Adrenal gland (tissue), 12 donors: ENCODE results near the gene KCNT2. TPM values are rescaled to one million over a fixed set of nuclear protein-coding genes. Genes with fewer than 3 reads are reported as not detected.
A peak's percentile ranks its signal among the peaks of the same experiment; 100 is the strongest.

ENCODE experiments used
- DNase-seq, 7 donors: peaks; one replicate each; pipeline ENCODE4 v3.0.0-alpha.2; 2019 to 2020
- H3K27ac ChIP-seq, 5 donors: fragments of 200-600 bp; sonication (generic) in 4 of 5; 1 replicate in 3 of 5; 2 replicates in 2 of 5; pipeline versions ENCODE4 v1.5.1 to v1.8.0; 2016 to 2020; ENCODE audit warnings: mild to moderate bottlenecking in 1 of 5
- H3K27me3 ChIP-seq: fragments of 200-600 bp; 2 replicates; pipeline ENCODE4 v1.8.0; 2021
- H3K36me3 ChIP-seq, 2 donors: fragments of 200-600 bp; replicated peaks in 1 of 2; 1 replicate in 1 of 2; 2 replicates in 1 of 2; pipeline versions ENCODE4 v1.5.1 to v1.8.0; 2018 to 2022
- H3K4me1 ChIP-seq, 2 donors: fragments of 200-600 bp; replicated peaks in 1 of 2; 1 replicate in 1 of 2; 2 replicates in 1 of 2; pipeline versions ENCODE4 v1.5.1 to v1.8.0; 2018 to 2021
- H3K4me3 ChIP-seq, 4 donors: fragments of 200-600 bp; sonication (generic) in 3 of 4; one replicate each; pipeline ENCODE4 v1.5.1; 2016 to 2018
- H3K9me3 ChIP-seq, 3 donors: fragments of 200-600 bp; sonication (generic) in 1 of 3; replicated peaks in 1 of 3; 1 replicate in 2 of 3; 2 replicates in 1 of 3; pipeline versions ENCODE4 v1.5.1 to v1.8.0; 2016 to 2021
- CTCF ChIP-seq, 6 experiments: fragments of 450-650 bp in 4 of 6; fragments of 200-600 bp in 2 of 6; sonication (generic) in 1 of 6; IDR thresholded peaks; 1 replicate in 5 of 6; 2 replicates in 1 of 6; pipeline versions ENCODE4 v1.5.1 to v1.8.0; 2016 to 2021; ENCODE audit warnings: antibody characterized with exemption in 6 of 6, mild to moderate bottlenecking in 2 of 6, moderate library complexity in 1 of 6
- POLR2A ChIP-seq, 2 donors: fragments of 450-650 bp; IDR thresholded peaks; one replicate each; pipeline ENCODE4 v1.6.1; 2017; ENCODE audit warnings: antibody characterized with exemption in 2 of 2, mild to moderate bottlenecking in 2 of 2, moderate library complexity in 1 of 2
- WGBS, 4 donors: extraction: QIAGEN DNeasy Blood & Tissue Kit in 2 of 4; methylation state at CpG; one replicate each; pipeline versions ENCODE4 v1.1.5 to v1.1.7; 2013 to 2017; 5-methylcytosine and 5-hydroxymethylcytosine counted together
- intact Hi-C, 2 donors: fragments of 100-400 bp; cut with DNase I; formaldehyde crosslinking; loops; one replicate each; pipeline versions ENCODE4 v1.14.1 to v1.15.0; 2022 to 2023
- polyA plus RNA-seq, 3 donors: library from polyadenylated mRNA; stranded (reverse); fragments of 200-250 nt in 2 of 3; fragments of 350-450 nt in 1 of 3; fragmentation: Illumina TruSeq in 1 of 3; extraction: RNeasy Lipid Tissue Mini Kit (QIAGEN cat#74804) in 1 of 3; gene quantifications; one replicate each; pipeline ENCODE4 v1.2.3, GENCODE V29; 2013 to 2014
- total RNA-seq, 9 donors: library from RNA; depleted of rRNA in 4 of 9; stranded (reverse); fragments of >200 nt in 4 of 9; fragments of 120-200 nt in 1 of 9; fragmentation: NEBNext Ultra II Directional in 1 of 9; extraction: Animal tissue kit (Norgen Biotek cat#: 25700) in 1 of 9; gene quantifications; one replicate each; pipeline versions ENCODE4 v1.1.0 to v1.2.4, GENCODE V29; 2013 to 2023
- donor health status: healthy with polysubstance abuse.
- donor health status: Bipolar disorder and iron deficiency.
- donor health status: DM: yes; HTN: yes; CAD: no.
- donor health status: DM: no; HTN: no; CAD: no.
- donor health status: DM: no; HTN: no; CAD: no.
- donor health status: DM: yes; HTN: yes; CAD: no.

KCNT2 gene
- total and polyA plus RNA-seq, 12 donors: 0.54 to 4.0 (median 1.2) TPM

DNA sequence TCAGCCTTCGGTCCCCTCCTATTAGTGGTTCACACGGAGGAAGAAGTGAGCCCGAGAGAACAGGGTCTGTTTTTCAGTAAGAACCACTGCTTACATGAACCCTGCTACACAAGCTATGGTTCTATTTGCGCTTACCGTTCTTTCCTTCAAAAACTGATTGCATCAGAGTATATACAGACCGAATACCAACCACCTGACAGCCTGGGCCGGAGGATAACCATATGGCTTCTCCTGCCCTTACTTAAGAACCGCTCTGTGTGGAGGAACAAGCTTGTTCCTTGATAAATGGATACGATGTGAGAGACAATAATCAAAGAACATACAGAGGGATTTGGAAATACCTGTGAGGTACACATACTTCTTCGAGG is 1.1 kb upstream of the KCNT2 start:
- no peak overlapping the region for H3K4me3 ChIP-seq

DNA sequence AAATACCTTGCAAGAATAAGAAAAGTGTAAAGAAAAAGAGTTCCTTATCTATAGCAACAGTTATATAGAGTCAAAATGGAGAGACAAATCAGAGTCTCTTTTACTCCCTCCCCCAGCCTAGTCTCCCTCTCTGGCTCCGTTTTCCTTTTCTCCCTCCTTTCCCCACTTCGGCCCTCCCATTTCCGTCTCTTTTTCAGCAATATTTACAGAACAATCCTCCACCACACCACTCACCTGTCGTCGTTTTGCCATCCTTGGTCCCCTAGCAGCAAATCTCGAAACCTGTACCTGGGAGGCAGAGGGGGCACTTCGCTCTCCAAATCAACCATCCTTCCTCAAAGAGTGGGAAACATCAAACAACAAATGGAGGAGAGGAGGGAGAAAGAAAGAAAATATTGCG is 259 bp downstream of the KCNT2 start:
- Histone ChIP-seq H3K27ac (peak overlapping the region in 2 of 5 donors; percentile 47 to 67), H3K4me3 (peak overlapping the region in 2 of 4 donors; percentile 11 to 61), H3K27me3 (no peaks in the 10 kb centered on the region), H3K36me3 (no peaks in the 10 kb centered on the region), H3K9me3 (no peaks in the 10 kb centered on the region), H3K4me1 (peaks cover 0 to 5% of the 10 kb centered on the region in 2 donors)
- WGBS, 4 donors: 0 to 1% (median 1%) methylated on average over 8 of the region's 8 CpGs
- DNase-seq: no peak
- no peak for TF ChIP-seq CTCF (IDR thresholded peaks at IDR 0.05)
- no peak for TF ChIP-seq POLR2A (IDR thresholded peaks at IDR 0.05)
- intact Hi-C loops: no loop called here

More for the DNA sequence above, 1.1 kb upstream of the KCNT2 start:
- no peaks in the 10 kb centered on the region for H3K27me3 ChIP-seq
- DNase-seq: no peak
- H3K9me3 ChIP-seq: no peaks in the 10 kb centered on the region
- H3K27ac ChIP-seq: peak overlapping the region in 3 of 5 donors; percentile 27 to 67 (median 47)
- TF ChIP-seq CTCF (IDR thresholded peaks at IDR 0.05) (peak in 1 of 6 experiments; percentile 3), POLR2A (IDR thresholded peaks at IDR 0.05) (no peak)
- intact Hi-C loops: no loop called here
- peaks cover 0 to 5% of the 10 kb centered on the region in 2 donors for H3K4me1 ChIP-seq
- no peaks in the 10 kb centered on the region for H3K36me3 ChIP-seq
- WGBS, 4 donors: 36 to 39% (median 39%) methylated on average over 10 of the region's 10 CpGs

DNA sequence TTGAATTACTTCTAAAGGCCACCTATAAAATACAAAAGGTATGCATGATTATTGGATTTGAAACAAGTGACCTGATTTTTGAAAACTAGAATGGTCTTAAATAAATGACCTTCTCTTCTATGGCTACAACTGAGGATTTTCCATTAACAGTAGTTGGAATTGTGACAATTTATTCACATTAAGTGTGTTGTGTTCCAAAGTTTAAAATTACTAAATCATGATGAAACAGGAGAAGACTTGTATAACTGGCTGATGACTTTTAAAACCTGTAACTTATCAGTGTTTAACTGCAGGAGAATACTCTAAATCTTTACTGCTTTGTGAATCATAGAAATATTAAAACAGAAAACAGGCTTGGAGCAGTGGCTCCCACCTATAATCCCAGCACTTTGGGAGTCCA is 4.6 kb downstream of the KCNT2 start:
- Histone ChIP-seq H3K4me1 (no peaks in the 10 kb centered on the region), H3K9me3 (no peaks in the 10 kb centered on the region), H3K27ac (no peak overlapping the region), H3K4me3 (no peak overlapping the region), H3K27me3 (no peaks in the 10 kb centered on the region), H3K36me3 (no peaks in the 10 kb centered on the region)
- TF ChIP-seq CTCF (IDR thresholded peaks at IDR 0.05) (no peak), POLR2A (IDR thresholded peaks at IDR 0.05) (no peak)
- DNase-seq: no peak
- intact Hi-C loops: no loop called here

- Histone ChIP-seq H3K4me3 (no peak overlapping the region), H3K27me3 (no peaks in the 10 kb centered on the region), H3K4me1 (no peaks in the 10 kb centered on the region), H3K9me3 (no peaks in the 10 kb centered on the region), H3K36me3 (no peaks in the 10 kb centered on the region), H3K27ac (no peak overlapping the region)
- intact Hi-C loops: no loop called here
- WGBS, 4 donors: 45 to 70% (median 54%) methylated on average over 2 of the region's 2 CpGs
- TF ChIP-seq POLR2A (IDR thresholded peaks at IDR 0.05) (no peak), CTCF (IDR thresholded peaks at IDR 0.05) (no peak)
- no peak for DNase-seq
Observed at GRCh38 chr1:196598942-196599748, 9.1 kb downstream of the KCNT2 start.
